ENCODE measurements around the gene SYCE1L. TPM values are rescaled to one million over a fixed set of nuclear protein-coding genes. Genes with fewer than 3 reads are reported as not detected.
"Not testable (repeated sequence)": the region's sequence is repeated elsewhere in the genome, so short reads cannot be mapped to it uniquely, and the experiment has no call there.

The SYCE1L gene, protein sequence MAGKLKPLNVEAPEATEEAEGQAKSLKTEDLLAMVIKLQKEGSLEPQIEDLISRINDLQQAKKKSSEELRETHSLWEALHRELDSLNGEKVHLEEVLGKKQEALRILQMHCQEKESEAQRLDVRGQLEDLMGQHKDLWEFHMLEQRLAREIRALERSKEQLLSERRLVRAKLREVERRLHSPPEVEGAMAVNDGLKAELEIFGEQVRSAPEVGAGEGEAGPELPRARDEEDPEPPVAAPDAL
- 1 to 10 TPM; 3.0 to 4.6 TPM for total RNA-seq

DNA sequence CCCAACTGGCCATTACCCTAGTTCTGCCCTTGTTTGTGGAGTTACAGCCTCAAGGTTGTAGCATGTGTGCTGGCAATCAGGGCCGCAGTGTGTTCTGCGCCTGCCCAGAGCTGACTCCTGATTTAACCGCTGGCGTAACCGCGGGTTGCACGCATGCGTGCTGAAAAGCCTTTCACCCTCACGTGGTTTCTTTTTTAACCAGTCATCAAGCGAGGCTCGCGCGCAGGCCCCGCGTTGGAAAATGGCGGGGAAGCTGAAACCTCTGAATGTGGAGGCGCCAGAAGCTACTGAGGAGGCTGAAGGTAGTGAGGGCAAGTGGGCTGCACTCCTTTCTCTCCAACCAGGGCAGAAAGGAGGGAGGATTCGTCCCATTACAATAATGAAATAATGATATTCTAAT, at the start of gene SYCE1L:
Gene SYCE1L (plus strand): TSS at position 198 of the 400 bp plus-strand sequence. CDS start 44 bp downstream, at position 242.
- TF ChIP-seq CTCF (IDR thresholded peaks at IDR 0.05) = no peak
- ATAC-seq (no peak), DNase-seq (no peak)
- ChIA-PET POLR2A (no interaction called here), CTCF (no interaction called here)
- Mint-ChIP-seq H3K4me1 (ENCODE audit: low read depth) (peaks cover 5% of the 10 kb centered on the region), H3K9me3 (no peaks in the 10 kb centered on the region), H3K27ac (no peak within 1 kb of the TSS), H3K27me3 (no peaks in the 10 kb centered on the region), H3K36me3 (ENCODE audit: low read depth) (peaks cover 36% of the 10 kb centered on the region), H3K4me3 (no peak within 1 kb of the TSS)
- intact Hi-C loops (cut with micrococcal nuclease) = no loop called here

DNA sequence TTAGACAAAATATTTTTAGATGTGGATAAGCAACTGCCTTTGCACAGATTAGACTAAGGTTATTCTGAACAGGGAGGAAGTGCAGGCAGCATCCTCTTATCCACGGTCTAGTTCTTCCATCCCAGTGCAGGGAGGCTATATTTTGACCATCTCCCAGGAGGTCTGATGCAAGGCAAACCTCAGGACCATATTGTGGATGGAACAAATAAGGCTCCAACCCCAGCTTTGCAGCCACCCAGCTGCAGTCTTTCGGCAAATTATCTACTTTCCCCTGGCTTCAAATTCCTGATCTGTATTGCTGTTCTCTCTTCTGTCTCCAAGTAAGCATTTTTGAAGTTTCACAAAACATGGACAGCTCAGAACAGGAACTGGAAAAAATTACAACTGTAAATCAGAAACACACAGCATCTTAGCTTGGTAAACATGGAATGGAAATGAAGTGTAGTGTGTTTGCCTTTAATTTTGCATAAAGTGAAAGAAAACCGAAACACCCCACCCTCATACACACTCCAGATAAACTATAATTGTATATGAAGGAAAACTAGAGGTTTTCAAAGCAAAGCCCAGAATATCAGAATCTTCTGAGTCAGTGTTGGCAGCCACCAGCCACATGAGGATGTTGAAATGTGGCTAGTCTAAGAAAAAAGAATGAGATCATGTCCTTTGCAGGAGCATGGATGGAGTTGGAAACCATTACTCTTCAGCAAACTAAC, 41.7 kb upstream of the SYCE1L start:
- H3K4me1 Mint-ChIP-seq (ENCODE audit: low read depth) = no peaks in the 10 kb centered on the region
- no peak for ATAC-seq
- H3K4me3 Mint-ChIP-seq = no peak overlapping the region
- H3K27me3 Mint-ChIP-seq = peaks cover 19% of the 10 kb centered on the region
- ChIA-PET POLR2A (no interaction called here), CTCF (interaction anchor here (1.3 kb wide), 1 partner anchor 13 kb away, joined by 6 read pairs; no protein-coding TSS in a partner anchor)
- TF ChIP-seq CTCF (IDR thresholded peaks at IDR 0.05) = no peak
- intact Hi-C loops (cut with micrococcal nuclease) = no loop called here
- H3K27ac Mint-ChIP-seq = no peak overlapping the region
- no peak for DNase-seq
- H3K36me3 Mint-ChIP-seq (ENCODE audit: low read depth) = no peaks in the 10 kb centered on the region
- H3K9me3 Mint-ChIP-seq = no peaks in the 10 kb centered on the region

GRCh38 chr16:77158293-77158692, 40.9 kb upstream of the SYCE1L start:
- POLR2A ChIA-PET = no interaction called here
- Mint-ChIP-seq H3K27me3 (peaks cover 23% of the 10 kb centered on the region), H3K9me3 (no peaks in the 10 kb centered on the region), H3K27ac (no peak overlapping the region), H3K4me3 (no peak overlapping the region), H3K4me1 (ENCODE audit: low read depth) (no peaks in the 10 kb centered on the region), H3K36me3 (ENCODE audit: low read depth) (no peaks in the 10 kb centered on the region)
- intact Hi-C loops (cut with micrococcal nuclease) = no loop called here
- no peak for TF ChIP-seq CTCF (IDR thresholded peaks at IDR 0.05)
- DNase-seq (no peak), ATAC-seq (no peak)
- CTCF ChIA-PET = interaction anchor here (1.3 kb wide), 1 partner anchor 12 kb away, joined by 6 read pairs; no protein-coding TSS in a partner anchor

GRCh38 chr16:77165006-77165405, 34.2 kb upstream of the SYCE1L start:
- Mint-ChIP-seq H3K27me3 (peaks cover 15% of the 10 kb centered on the region), H3K27ac (no peak overlapping the region), H3K36me3 (ENCODE audit: low read depth) (no peaks in the 10 kb centered on the region), H3K4me1 (ENCODE audit: low read depth) (no peaks in the 10 kb centered on the region), H3K9me3 (no peaks in the 10 kb centered on the region), H3K4me3 (no peak overlapping the region)
- ChIA-PET POLR2A (no interaction called here), CTCF (no interaction called here)
- no peak for DNase-seq
- intact Hi-C loops (cut with micrococcal nuclease) = no loop called here
- ATAC-seq = no peak
- no peak for TF ChIP-seq CTCF (IDR thresholded peaks at IDR 0.05)

GRCh38 chr16:77165536-77166236, 33.5 kb upstream of the SYCE1L start:
- H3K27ac Mint-ChIP-seq; CTCF ChIA-PET; POLR2A ChIA-PET; intact Hi-C loops (cut with micrococcal nuclease); DNase-seq; H3K36me3 Mint-ChIP-seq (ENCODE audit: low read depth); H3K4me1 Mint-ChIP-seq (ENCODE audit: low read depth); ATAC-seq; H3K9me3 Mint-ChIP-seq; H3K4me3 Mint-ChIP-seq: not testable (repeated sequence)
- H3K27me3 Mint-ChIP-seq = peaks cover 17% of the 10 kb centered on the region

All from activated CD8-positive, alpha-beta T cell treated with anti-CD3 and anti-CD28 coated beads for 36 hours (primary cell).